HepG2 (cell line): ENCODE data around the gene DGUOK. TPM values are rescaled to one million over a fixed set of nuclear protein-coding genes. Genes with fewer than 3 reads are reported as not detected.

Source experiments
- ARNTL ChIP-seq: sonication (generic); formaldehyde crosslinking; IDR thresholded peaks from 2 replicates; pipeline ENCODE4 v1.4.0; 2020; ENCODE audit warnings: mild to moderate bottlenecking, missing genetic modification reagents
- ATRX ChIP-seq: sonication (generic); formaldehyde crosslinking; IDR thresholded peaks from 2 replicates; pipeline ENCODE4 v1.4.0; 2020; ENCODE audit warnings: missing genetic modification reagents, borderline replicate concordance
- CREB1 ChIP-seq, 2 experiments: fragments of 450-650 bp in 1 of 2; IDR thresholded peaks; 2 replicates each; pipeline ENCODE4 v1.6.1; 2016 to 2017; ENCODE audit warnings: control low read depth in 1 of 2, mild to moderate bottlenecking in 1 of 2, missing compliant biosample characterization in 1 of 2, missing genetic modification characterization in 1 of 2
- EEA1 ChIP-seq: sonication (generic); formaldehyde crosslinking; IDR thresholded peaks from 2 replicates; pipeline ENCODE4 v1.5.1; 2020; ENCODE audit warnings: mild to moderate bottlenecking, missing genetic modification reagents, borderline replicate concordance
- ETV6 ChIP-seq: sonication (generic); formaldehyde crosslinking; conservative IDR thresholded peaks from 2 replicates; pipeline ENCODE4 v1.4.0; 2020; ENCODE audit warnings: missing genetic modification reagents
- MAFK ChIP-seq, 2 experiments: IDR thresholded peaks in 1 of 2; conservative IDR thresholded peaks in 1 of 2; 2 replicates each; pipeline ENCODE4 v1.6.1; 2011; ENCODE audit warnings: improper control_type of control experiment in 2 of 2, low read length in 2 of 2
- PHF8 ChIP-seq: sonication (generic); formaldehyde crosslinking; IDR thresholded peaks from 2 replicates; pipeline ENCODE4 v1.5.0; 2020; ENCODE audit warnings: missing genetic modification reagents
- POLR2AphosphoS2 ChIP-seq: IDR thresholded peaks from 2 replicates; pipeline ENCODE4 v1.6.1; 2011; ENCODE audit warnings: low read depth, low read length, improper control_type of control experiment
- SNAI1 ChIP-seq: sonication (generic); formaldehyde crosslinking; IDR thresholded peaks from 2 replicates; pipeline ENCODE4 v1.5.0; 2020; ENCODE audit warnings: mild to moderate bottlenecking, missing genetic modification reagents, borderline replicate concordance
- SP4 ChIP-seq: sonication (generic); formaldehyde crosslinking; IDR thresholded peaks from 2 replicates; pipeline ENCODE4 v1.8.1; 2023; ENCODE audit warnings: mild to moderate bottlenecking, missing genetic modification reagents
- TCF7L2 ChIP-seq: IDR thresholded peaks from 2 replicates; pipeline ENCODE4 v1.6.1; 2011; ENCODE audit warnings: mild to moderate bottlenecking, low read depth, low read length, moderate library complexity
- ZNF136 ChIP-seq: sonication (generic); formaldehyde crosslinking; IDR thresholded peaks from 2 replicates; pipeline ENCODE4 v1.8.1; 2022; ENCODE audit warnings: low read depth, mild to moderate bottlenecking, moderate library complexity, missing genetic modification reagents
- ZNF224 ChIP-seq: sonication (generic); formaldehyde crosslinking; IDR thresholded peaks from 2 replicates; pipeline ENCODE4 v1.5.0; 2020; ENCODE audit warnings: mild to moderate bottlenecking, missing genetic modification reagents
- ZNF556 ChIP-seq: sonication (generic); formaldehyde crosslinking; IDR thresholded peaks from 2 replicates; pipeline ENCODE4 v1.4.0; 2020; ENCODE audit warnings: mild to moderate bottlenecking, missing genetic modification reagents, borderline replicate concordance
- ZNF569 ChIP-seq: sonication (generic); formaldehyde crosslinking; IDR thresholded peaks from 2 replicates; pipeline ENCODE4 v1.5.0; 2020; ENCODE audit warnings: mild to moderate bottlenecking, missing genetic modification reagents, moderate library complexity, borderline replicate concordance
- ZNF570 ChIP-seq: sonication (generic); formaldehyde crosslinking; IDR thresholded peaks from 2 replicates; pipeline ENCODE4 v1.4.0; 2020; ENCODE audit warnings: mild to moderate bottlenecking, missing genetic modification reagents, borderline replicate concordance
- ZNF589 ChIP-seq: sonication (generic); formaldehyde crosslinking; conservative IDR thresholded peaks from 2 replicates; pipeline ENCODE4 v1.8.0; 2022; ENCODE audit warnings: mild to moderate bottlenecking, moderate library complexity, missing genetic modification reagents
- polyA plus RNA-seq, 8 experiments: library from polyadenylated mRNA; depleted of rRNA in 3 of 8; stranded (reverse) in 7 of 8; unstranded in 1 of 8; fragments of >200 nt; fragmentation: Illumina TruSeq in 4 of 8; extraction: Trizol in 4 of 8; gene quantifications; 2 replicates each; pipeline versions ENCODE4 v1.2.1 to v1.2.3, GENCODE V29; 2011 to 2016; ENCODE audit warnings: low read depth in 4 of 8, missing spikeins in 1 of 8, mixed read lengths in 1 of 8; ENCODE audit not compliant: insufficient read depth in 1 of 8
- total RNA-seq, 5 experiments: library from RNA; depleted of rRNA; stranded (reverse); fragments of >200 nt; fragmentation: Illumina TruSeq; extraction: Trizol; gene quantifications; 2 replicates each; pipeline ENCODE4 v1.2.3, GENCODE V29; 2016; ENCODE audit warnings: low read depth in 1 of 5
- TF ChIP-seq, protein P1 (sequence below): sonication (generic); formaldehyde crosslinking; IDR thresholded peaks from 2 replicates; pipeline ENCODE4 v1.4.0; 2020; ENCODE audit warnings: missing genetic modification reagents
- TF ChIP-seq, protein P2 (sequence below): sonication (generic); formaldehyde crosslinking; IDR thresholded peaks from 2 replicates; pipeline ENCODE4 v1.5.0; 2020; ENCODE audit warnings: missing genetic modification reagents, mild to moderate bottlenecking, borderline replicate concordance
- TF ChIP-seq, protein P3 (sequence below): sonication (generic); formaldehyde crosslinking; IDR thresholded peaks from 2 replicates; pipeline ENCODE4 v1.9.0; 2021; ENCODE audit warnings: mild to moderate bottlenecking, missing genetic modification reagents
- TF ChIP-seq, protein P4 (sequence below): sonication (generic); formaldehyde crosslinking; IDR thresholded peaks from 2 replicates; pipeline ENCODE4 v1.4.0; 2020; ENCODE audit warnings: missing genetic modification reagents

Gene DGUOK
- total and polyA plus RNA-seq, 2 of the 13 experiments (the other 11 are each of a cell fraction or from before 2014, with no cell fraction given), result 105 to 137 TPM

DNA sequence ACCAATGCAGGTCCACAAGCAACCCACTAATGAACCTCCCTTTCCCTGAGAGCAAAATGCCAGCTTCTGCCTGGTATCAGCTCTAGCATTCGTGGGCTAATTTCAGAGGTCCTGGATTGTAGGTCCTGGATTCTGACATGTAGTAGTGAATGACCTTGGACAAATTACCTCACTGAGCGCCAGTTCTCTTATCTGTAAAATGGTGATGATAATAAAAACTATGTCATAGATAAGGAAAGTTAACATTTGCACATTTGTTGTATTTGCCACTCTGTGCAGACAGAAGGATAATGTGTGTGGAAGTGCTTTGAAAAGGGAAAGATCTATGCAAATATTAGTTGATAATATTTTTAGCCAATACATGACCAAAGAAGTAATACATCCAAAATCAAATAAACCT, 53.9 kb downstream of the DGUOK start (continued):
- TF ChIP-seq ETV6 (CRISPR knock-in tag), result no peak
- no peak for TF ChIP-seq PHF8 (CRISPR knock-in tag)
- TF ChIP-seq ZNF136, result no peak
- TF ChIP-seq, protein P1, sequence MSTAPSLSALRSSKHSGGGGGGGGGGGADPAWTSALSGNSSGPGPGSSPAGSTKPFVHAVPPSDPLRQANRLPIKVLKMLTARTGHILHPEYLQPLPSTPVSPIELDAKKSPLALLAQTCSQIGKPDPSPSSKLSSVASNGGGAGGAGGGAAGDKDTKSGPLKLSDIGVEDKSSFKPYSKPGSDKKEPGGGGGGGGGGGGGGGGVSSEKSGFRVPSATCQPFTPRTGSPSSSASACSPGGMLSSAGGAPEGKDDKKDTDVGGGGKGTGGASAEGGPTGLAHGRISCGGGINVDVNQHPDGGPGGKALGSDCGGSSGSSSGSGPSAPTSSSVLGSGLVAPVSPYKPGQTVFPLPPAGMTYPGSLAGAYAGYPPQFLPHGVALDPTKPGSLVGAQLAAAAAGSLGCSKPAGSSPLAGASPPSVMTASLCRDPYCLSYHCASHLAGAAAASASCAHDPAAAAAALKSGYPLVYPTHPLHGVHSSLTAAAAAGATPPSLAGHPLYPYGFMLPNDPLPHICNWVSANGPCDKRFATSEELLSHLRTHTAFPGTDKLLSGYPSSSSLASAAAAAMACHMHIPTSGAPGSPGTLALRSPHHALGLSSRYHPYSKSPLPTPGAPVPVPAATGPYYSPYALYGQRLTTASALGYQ (CRISPR knock-in tag), result 0 out of 2 replicates have a peak, but pooled peaks have one; percentile 24
- TF ChIP-seq TCF7L2, result no peak
- no peak for TF ChIP-seq SNAI1
- no peak for TF ChIP-seq SP4 (CRISPR knock-in tag)
- TF ChIP-seq ZNF570 (CRISPR knock-in tag), result no peak
- TF ChIP-seq EEA1 (CRISPR knock-in tag), result no peak
- no peak for TF ChIP-seq MAFK (conservative IDR thresholded peaks at IDR 0.05 in 1 of 2, IDR thresholded peaks at IDR 0.05 in 1 of 2; ENCODE audit: low read length in 2 of 2)
- no peak for TF ChIP-seq POLR2AphosphoS2
- TF ChIP-seq, protein P2, sequence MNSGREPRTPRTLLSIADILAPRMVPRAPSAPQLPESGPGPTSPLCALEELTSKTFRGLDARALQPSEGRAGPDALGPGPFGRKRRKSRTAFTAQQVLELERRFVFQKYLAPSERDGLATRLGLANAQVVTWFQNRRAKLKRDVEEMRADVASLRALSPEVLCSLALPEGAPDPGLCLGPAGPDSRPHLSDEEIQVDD (CRISPR knock-in tag), result no peak
- no peak for TF ChIP-seq ZNF569 (CRISPR knock-in tag)
- TF ChIP-seq ARNTL (CRISPR knock-in tag), result no peak
- no peak for TF ChIP-seq CREB1 (IDR thresholded peaks at IDR 0.05)
- TF ChIP-seq CREB1 (CRISPR knock-in tag; IDR thresholded peaks at IDR 0.05), result 0 out of 2 replicates have a peak, but pooled peaks have one; percentile 42
- no peak for TF ChIP-seq ZNF589 (CRISPR knock-in tag)
- TF ChIP-seq, protein P3, sequence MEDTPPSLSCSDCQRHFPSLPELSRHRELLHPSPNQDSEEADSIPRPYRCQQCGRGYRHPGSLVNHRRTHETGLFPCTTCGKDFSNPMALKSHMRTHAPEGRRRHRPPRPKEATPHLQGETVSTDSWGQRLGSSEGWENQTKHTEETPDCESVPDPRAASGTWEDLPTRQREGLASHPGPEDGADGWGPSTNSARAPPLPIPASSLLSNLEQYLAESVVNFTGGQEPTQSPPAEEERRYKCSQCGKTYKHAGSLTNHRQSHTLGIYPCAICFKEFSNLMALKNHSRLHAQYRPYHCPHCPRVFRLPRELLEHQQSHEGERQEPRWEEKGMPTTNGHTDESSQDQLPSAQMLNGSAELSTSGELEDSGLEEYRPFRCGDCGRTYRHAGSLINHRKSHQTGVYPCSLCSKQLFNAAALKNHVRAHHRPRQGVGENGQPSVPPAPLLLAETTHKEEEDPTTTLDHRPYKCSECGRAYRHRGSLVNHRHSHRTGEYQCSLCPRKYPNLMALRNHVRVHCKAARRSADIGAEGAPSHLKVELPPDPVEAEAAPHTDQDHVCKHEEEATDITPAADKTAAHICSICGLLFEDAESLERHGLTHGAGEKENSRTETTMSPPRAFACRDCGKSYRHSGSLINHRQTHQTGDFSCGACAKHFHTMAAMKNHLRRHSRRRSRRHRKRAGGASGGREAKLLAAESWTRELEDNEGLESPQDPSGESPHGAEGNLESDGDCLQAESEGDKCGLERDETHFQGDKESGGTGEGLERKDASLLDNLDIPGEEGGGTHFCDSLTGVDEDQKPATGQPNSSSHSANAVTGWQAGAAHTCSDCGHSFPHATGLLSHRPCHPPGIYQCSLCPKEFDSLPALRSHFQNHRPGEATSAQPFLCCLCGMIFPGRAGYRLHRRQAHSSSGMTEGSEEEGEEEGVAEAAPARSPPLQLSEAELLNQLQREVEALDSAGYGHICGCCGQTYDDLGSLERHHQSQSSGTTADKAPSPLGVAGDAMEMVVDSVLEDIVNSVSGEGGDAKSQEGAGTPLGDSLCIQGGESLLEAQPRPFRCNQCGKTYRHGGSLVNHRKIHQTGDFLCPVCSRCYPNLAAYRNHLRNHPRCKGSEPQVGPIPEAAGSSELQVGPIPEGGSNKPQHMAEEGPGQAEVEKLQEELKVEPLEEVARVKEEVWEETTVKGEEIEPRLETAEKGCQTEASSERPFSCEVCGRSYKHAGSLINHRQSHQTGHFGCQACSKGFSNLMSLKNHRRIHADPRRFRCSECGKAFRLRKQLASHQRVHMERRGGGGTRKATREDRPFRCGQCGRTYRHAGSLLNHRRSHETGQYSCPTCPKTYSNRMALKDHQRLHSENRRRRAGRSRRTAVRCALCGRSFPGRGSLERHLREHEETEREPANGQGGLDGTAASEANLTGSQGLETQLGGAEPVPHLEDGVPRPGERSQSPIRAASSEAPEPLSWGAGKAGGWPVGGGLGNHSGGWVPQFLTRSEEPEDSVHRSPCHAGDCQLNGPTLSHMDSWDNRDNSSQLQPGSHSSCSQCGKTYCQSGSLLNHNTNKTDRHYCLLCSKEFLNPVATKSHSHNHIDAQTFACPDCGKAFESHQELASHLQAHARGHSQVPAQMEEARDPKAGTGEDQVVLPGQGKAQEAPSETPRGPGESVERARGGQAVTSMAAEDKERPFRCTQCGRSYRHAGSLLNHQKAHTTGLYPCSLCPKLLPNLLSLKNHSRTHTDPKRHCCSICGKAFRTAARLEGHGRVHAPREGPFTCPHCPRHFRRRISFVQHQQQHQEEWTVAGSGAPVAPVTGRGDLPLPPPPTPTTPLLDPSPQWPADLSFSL (CRISPR knock-in tag), result no peak
- no peak for TF ChIP-seq ZNF224 (CRISPR knock-in tag)
- TF ChIP-seq, protein P4, sequence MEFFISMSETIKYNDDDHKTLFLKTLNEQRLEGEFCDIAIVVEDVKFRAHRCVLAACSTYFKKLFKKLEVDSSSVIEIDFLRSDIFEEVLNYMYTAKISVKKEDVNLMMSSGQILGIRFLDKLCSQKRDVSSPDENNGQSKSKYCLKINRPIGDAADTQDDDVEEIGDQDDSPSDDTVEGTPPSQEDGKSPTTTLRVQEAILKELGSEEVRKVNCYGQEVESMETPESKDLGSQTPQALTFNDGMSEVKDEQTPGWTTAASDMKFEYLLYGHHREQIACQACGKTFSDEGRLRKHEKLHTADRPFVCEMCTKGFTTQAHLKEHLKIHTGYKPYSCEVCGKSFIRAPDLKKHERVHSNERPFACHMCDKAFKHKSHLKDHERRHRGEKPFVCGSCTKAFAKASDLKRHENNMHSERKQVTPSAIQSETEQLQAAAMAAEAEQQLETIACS (CRISPR knock-in tag), result no peak
- TF ChIP-seq ZNF556 (CRISPR knock-in tag), result no peak
- TF ChIP-seq ATRX (CRISPR knock-in tag), result no peak
